DND-41 (cell line): ENCODE data around the gene TPTE.

Experiments
- CTCF ChIP-seq: IDR thresholded peaks from 2 replicates; pipeline ENCODE4 v1.5.1; 2012; ENCODE audit warnings: borderline replicate concordance, low read length, moderate library complexity, mild to moderate bottlenecking; ENCODE audit not compliant: poor library complexity, severe bottlenecking; ENCODE audit errors: extremely low read depth
- EZH2 ChIP-seq: IDR thresholded peaks from 3 replicates; pipeline ENCODE4 v1.6.1; 2012; ENCODE audit warnings: borderline replicate concordance, low read depth, mild to moderate bottlenecking, moderate library complexity, low read length, inconsistent platforms; ENCODE audit not compliant: severe bottlenecking

DNA sequence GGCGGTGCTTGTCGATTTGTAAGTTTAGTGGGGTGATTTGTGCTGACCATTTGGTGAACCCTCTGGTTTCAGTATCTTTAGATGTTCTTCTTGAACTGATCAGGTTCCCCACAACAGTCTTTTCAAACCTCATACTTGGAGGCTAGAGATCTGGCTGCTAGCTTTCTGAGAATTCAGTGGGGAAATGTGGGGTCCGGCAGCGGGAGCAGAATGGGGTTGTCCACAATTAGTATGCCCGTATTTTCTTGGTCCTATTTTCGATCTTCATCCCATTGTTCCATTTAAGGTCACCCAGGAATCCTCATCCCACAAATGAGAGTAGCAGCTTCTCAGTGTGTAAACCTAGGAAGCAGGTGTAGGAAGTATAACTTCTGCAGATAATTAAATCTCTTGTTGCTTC lies 10.3 kb upstream of the TPTE start:
- TF ChIP-seq CTCF (no peak), EZH2 (no peak)
